CD1c-positive myeloid dendritic cell (primary cell): ENCODE measurements around the gene DSTYK.
"Not testable (repeated sequence)": the region's sequence is repeated elsewhere in the genome, so short reads cannot be mapped to it uniquely, and the experiment has no call there.

Source experiments
- DNase-seq: peaks from one replicate; pipeline ENCODE4 v3.0.0-alpha.2; 2016; ENCODE audit errors: extremely low spot score

Gene DSTYK

GRCh38 chr1:205241366-205242030 is 30.0 kb upstream of the DSTYK start:
- DNase-seq = no peak

GRCh38 chr1:205240569-205240968 is 29.1 kb upstream of the DSTYK start:
- DNase-seq = no peak

- no peak for DNase-seq
Measured at GRCh38 chr1:205240118-205240517, 28.6 kb upstream of the DSTYK start.

- no peak for DNase-seq
Measured at GRCh38 chr1:205239078-205239477, 27.6 kb upstream of the DSTYK start.

DNA sequence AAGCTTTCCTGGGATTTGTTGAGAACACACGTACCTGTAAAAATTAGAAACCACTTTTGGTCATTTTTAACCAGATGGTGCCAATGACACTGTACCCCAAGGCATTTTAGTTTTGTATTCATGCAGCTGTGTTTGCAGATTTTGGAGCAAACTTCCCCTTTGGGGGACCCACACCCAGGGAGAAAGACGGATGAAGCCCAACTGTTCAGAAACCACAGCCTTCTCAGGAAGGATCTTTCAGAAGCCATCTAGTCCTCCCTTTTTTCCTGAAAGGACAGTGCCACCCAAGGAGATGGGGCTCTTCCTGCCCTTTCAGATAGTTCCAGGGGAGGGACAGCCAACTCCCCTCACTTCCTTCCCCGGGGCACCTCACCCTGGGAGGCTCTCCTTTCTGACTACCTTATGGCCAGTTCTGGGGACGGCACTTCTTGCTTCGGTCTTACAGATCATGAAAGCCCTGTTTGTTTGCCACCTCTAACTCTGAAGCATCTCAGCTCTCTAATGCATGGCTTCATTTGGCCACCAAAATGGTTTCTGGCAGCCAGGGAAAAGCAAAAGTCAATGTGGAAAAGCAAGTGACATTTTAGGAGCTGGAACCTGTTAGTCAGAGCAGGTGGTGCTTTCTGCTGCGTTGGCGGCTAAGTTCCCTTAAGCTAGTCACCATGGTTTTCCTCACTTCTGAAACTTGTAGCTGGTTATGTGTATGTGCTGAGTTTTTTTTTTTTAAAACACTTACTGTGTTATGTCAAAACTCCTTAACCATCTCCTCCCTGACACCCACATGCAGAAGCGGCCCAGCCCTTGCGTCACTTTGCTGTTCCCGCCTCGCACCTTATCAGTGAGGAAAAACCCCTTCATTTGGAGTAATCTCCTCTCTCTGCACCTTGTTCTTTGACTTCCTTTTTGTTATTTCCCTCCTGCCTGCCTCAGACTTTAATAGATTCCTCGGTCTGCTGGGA is 26.3 kb upstream of the DSTYK start:
- peak; percentile 84 for DNase-seq

- DNase-seq = peak; percentile 82
Measured at GRCh38 chr1:205236951-205237475, 25.5 kb upstream of the DSTYK start.

DNA sequence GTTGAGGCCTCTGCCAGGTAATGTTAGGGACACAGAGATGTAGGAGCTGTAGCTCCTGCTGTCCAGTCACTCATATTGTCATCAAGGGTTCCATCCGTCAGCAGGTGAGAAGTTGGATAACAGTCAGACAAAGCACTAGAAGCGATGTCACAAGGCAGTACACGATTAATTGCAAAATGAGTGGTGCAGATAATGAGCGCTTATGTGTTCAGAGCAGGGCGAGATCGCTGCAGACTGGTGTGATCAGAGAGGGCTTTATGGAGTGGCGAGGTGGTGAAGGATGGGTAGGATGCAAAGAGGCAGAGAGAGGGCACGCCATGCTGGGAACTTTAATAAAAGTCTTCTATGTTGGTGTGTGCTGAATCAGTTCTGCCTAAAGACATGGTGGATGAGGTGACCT is 25.0 kb upstream of the DSTYK start:
- no peak for DNase-seq

DNA sequence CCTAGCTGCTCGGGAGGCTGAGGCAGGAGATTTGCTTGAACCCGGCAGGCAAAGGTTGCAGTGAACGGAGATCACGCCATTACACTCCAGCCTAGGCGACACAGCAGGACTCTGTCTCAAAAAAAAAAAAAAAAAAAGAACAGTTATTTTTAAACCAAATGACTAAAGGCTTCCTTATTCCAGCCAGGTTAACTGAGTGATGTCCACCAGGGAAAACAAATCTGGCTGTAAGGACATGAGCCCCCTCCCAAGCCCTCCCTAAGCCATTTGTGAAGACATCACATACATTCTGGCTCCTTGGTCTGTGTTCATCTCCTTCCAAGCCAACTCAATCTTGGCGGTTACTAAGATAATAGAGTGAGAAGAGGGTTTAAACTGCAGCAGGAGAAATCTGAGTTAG is 24.4 kb upstream of the DSTYK start:
- DNase-seq = no peak

DNA sequence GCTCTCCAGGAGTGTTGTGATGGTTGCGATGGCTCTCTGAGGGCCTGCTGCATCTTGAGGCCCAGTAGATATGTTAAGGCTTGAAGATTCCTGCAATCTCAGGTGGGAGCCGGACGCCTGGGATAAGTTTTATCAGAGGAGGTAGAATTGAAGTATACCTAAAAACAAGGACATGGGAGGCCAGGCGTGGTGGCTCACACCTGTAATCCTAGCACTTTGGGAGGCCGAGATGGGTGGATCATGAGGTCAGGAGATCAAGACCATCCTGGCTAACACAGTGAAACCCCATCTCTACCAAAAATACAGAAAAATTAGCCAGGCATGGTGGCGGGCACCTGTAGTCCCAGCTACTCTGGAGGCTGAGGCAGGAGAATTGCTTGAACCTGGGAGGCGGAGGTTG is 22.5 kb upstream of the DSTYK start:
- DNase-seq = not testable (repeated sequence)

GRCh38 chr1:205232945-205233397 is 21.5 kb upstream of the DSTYK start:
- no peak for DNase-seq

DNA sequence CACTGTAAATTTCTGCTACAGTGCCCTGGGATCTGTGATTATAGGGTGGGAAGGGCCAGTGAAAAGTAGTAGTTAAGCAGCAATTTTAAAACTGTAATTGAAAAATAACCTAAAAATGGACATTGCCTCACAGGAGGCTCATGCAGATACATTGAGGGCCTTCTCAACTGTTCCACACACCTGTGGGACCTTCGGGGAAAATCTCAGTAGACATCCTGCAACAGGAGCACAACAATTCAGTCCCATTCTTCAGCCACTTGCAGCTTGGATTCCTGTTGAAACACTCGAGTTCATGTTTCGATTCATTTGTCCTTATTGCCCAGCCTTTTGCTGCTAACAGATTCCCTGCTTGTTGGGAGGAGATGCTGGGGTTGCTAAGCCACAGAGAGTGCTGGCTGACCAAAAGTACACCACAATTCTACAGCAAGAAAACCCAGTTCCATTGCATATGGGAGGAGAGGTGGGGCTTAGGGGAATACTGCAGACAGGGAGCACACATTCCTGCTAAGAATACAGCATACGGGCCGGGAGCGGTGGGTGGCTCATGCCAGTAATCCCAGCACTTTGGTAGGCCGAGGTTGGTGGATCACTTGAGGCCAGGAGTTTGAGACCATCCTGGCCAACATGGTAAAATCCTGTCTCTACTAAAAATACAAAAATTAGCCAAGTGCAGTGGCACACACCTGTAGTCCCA is 20.8 kb upstream of the DSTYK start:
- DNase-seq = no peak

- DNase-seq = no peak
Measured at GRCh38 chr1:205230982-205231381, 19.5 kb upstream of the DSTYK start.

GRCh38 chr1:205229916-205230700 is 18.6 kb upstream of the DSTYK start:
- DNase-seq = peak; percentile 22

DNA sequence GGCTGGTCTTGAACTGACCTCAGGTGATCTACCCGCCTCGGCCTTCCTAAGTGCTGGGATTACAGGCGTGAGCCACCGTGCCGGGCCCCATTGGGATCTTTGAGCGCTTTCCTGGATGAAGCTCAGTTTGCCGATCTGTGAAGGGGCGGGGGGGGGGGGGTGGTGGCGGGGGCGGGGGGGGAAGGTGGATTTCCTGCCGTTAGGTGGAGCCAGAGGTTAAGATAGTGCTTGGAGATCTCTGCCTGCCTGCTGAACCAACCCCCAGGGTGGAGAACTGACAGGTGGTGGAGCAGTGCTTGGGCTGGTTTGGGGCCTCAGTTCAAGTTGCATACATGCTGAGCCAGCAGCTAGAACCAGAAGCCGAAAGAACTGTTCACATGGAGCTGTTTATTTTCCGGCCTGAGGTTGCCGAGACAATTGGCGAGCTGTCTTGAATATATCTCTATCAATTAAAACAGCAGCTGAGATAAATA is 17.9 kb upstream of the DSTYK start:
- DNase-seq = peak; percentile 42

DNA sequence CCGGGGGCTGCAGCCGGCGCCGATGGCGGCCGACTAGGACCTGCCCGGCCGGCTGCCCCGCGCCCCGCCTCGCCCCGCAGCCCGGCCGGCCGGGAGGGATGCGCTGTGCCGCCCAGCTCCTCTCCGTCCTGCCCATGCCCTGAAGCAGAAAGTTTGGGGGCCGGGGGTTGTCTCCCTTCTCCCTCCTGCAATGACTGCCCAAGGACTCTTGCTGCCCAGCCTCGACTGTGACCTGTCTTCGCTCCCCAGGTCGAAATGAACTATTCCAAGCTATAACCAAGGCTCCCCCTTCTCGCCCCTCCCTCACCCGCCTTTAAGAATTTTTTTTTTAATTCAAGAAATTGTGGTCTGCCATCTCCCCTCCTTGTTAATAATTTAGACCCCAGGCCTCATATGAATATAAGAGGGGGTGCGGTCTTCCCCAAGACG is 16.6 kb upstream of the DSTYK start:
- DNase-seq = no peak

DNA sequence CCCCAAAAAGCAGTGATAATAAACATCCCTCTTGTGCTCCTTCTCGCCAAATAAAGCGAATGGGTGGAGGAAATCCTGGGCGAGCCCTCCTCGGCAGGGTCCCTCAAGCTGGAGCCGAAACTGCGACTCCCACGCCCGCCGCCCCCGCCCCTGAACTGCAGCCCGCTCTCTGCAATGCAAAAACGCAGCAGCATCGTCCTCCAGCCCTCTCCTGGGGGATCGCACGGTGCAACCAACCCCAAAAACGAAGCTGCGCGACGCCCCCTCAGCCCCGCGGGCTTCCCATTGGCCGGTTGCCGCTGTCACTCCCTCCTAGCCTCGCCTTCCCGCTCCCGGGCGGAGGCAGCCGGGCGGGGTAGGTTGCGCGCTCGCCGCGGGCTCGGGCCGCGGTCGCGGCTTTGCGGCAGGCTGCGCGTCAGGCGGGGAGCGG is 16.1 kb upstream of the DSTYK start, which contains the start of gene TMCC2:
TMCC2 (plus strand) TSS at position 363 of the 430 bp plus-strand sequence. CDS start 619 bp downstream, outside the sequence.
- DNase-seq = peak; percentile 88

GRCh38 chr1:205226868-205227583 is 15.5 kb upstream of the DSTYK start:
- DNase-seq = peak; percentile 32

GRCh38 chr1:205225901-205226765 is 14.6 kb upstream of the DSTYK start:
- no peak for DNase-seq

DNA sequence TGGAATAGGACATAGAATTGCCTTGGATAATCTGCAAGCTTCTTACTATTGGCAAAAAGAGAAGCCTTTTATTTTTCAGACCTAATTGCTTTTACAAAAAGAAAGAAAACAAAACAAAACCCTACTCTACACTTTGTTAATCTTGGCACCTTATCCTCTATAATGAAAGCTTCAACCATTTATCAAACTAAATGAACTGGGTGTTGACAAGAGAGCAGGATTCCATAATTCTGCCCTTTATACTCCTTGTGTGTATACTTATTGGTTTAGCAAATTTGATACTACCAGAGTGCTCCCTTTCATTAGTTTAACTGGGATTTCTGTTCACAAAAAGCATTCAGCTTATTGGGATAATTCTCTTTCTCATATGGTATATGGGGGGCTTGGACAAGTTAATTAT is 13.2 kb upstream of the DSTYK start:
- no peak for DNase-seq
